GM21528 (cell line): Measurements from ENCODE around the gene B3GALT5.

Source experiments
- ATAC-seq: cut with Tn5 transposase; IDR thresholded peaks from one replicate; pipeline ENCODE4 v1.9.1; 2021; ENCODE audit warnings: mild to moderate bottlenecking, moderate library complexity; ENCODE audit not compliant: unreplicated experiment, low FRiP score

Gene B3GALT5

DNA sequence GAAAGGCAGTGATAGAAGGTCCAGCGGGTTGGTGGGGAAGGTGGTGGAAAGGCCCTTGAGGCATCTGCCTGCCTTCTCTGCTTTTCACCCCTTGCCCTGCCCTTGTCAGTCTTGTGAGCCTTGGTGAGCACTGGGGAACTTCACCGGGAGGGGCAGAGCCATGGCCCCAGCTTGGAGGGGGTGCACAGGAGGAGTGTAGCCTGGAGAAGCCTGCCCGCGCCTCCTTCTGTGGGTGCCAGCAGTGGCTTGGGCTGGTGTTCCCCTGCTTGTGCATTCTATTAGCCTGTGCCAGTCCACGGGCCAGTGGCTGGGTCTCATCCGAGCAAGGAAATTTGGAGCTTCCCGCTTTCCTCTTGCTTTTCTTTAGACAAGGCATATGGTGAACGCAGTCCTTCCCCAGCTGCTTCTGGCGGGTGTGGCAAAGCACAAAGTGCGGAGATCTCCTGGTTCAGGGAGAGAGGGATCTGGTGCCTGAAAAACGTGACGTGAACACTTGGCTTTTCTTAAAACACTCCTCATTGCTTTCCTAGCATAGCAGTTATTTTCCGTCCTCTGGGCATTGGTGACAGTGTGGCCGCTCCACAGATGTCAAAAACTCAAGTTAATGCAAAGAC is 10.6 kb upstream of the B3GALT5 start:
- no peak for ATAC-seq

DNA sequence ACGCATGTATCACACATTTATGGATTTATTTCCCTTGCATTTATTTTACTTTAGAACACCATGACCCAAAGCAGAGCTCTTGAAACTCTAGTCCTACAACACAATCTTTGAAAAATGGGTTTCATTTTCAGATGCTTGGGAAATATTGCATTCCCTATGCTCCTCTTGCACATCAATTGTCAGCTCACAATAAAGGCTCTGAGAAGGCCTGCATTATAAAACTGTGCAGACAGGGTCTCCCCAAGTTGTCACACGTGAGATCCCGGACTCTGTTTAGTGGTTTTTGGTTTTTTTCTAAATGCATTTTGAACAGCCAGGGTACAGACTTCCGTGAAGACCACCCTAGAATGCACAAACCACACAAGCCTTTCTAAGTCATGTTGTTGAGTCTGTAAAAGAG is 9.9 kb upstream of the B3GALT5 start:
- ATAC-seq = no peak

DNA sequence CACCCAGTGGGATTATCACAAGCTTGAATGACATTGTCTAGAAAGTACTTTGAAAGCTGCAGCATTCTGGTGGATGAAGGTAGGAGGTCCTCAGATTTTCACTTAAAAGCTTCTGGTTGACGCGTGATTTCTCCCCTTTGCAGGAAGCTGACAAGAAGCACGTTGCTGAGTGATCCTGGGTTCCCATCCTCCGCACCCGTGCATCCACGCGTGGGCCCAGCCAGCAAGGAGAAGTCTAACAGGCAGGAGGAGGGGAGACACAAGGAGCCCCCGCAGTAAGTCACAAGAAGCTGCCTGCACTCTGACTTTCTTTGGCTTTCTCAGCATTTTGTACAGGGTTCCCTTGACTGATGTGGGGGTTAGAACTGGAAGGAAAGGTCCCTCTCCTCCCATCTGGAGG is 7.8 kb upstream of the B3GALT5 start:
- ATAC-seq = no peak

DNA sequence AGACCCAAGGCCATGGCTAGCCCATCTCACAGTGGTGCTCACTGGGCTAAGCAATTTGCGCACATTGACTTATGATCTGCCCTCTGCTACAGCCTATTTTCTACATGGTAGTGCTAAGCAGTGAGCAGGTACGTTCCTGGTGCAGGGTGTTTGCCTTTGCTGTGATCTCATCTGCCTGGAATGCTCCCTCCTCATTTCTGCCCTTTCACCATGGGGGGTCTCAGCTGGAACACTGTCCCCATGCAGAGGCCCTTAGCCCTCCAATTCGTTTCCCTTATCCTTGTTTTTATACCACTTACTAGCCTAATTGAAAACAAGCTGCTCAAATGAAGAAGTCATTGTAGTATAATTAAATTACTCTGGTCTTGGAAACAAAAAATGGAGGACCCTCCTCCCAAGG is 2.0 kb upstream of the B3GALT5 start:
- ATAC-seq = no peak

DNA sequence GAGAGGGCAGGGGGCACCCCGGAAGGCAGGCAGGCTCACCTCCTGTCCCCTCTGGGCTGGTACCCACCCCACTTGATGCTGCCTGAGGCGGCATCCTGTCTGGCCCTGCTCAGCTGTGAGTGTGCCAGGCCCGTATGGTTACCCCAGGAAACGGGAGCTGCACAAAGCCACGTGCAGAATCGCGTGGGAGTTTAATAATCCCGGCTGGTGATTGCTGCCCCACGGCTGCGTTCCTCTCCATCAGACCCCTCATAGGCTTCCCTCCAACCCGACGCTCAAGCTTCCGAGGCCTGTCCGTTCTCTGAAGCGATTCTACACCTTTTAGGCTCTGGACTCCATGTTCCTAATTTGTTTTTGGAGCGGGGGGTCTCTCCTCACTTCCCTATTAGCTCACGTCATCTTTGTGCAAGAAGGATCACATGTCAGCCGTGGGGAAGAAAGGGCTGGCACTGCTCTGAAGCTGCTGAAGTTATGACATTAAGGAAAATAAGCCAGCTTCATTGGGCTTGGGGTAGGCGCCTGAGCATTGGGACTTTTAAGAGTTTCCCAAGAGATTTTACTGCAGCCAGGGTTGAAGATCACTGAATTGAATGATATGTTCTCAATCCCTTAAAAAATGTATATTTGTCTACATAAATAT is 1.1 kb upstream of the B3GALT5 start:
- no peak for ATAC-seq

DNA sequence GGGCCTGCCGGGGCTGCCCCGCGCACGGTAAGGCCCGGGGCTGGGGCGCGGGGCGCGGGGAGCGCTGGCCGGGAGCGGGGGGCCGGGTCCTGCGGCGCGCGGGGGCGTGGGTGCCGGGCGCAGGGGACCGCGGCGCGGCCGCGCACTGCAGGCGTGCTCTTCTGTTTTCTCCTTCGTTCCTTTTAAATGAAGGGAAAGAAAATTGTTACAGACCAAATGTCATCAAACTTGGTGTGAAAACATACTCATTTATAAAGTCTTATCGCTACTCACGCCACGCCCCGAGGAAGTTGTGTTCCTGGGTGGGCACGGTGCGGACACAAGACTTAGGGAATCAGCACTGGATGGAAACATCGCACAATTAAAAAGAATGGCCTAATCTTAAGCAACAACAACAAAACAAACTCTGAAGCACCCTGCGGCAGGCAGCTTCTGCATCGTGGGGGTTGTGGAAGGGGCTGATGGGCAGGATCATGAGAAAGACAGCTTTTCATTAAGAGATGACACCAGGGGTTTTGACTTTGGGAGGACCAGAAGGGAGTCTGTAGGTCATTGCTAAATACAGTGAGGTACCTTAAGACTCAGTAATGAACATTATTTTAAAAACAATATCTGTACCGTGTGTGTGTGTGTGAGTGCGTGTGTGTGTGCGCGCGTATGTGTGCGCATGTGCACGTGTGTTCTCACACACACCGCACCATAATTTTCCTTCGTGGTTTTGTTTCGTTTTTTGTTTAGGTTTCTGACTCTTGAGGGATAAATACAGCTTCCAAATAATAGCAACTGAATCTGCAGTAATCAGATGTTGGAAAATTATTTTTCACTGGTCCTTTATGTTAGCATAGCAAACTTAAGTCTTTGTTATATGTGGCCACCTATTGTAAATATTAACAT is 548 bp downstream of the B3GALT5 start:
- ATAC-seq = no peak

DNA sequence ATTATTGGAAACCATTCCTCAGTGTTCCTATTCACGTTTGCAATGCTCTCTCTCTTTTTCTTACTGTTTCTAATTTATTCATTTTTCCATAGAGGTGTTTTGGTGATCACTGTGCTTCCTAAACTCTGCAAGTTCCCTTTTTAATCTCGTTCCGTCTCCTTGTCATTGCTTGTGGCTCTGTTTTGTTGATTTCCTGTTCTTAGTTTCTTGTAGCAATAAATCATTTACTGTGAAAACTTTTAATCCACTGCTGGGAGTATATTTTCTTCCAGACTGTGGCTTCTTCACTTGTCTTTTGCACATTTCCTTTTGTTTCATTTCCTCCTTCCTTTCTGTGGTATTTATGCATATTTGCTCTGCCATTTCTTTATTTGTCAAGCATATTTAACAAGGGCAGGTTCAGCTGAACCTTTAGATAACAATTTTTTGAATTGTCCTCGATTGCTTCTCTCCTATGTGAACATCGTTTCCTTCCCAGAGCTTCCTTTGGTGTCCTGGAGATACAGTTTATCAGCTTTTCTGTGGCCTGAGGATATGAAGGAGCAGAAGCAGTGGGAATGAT is 3.6 kb downstream of the B3GALT5 start:
- no peak for ATAC-seq

DNA sequence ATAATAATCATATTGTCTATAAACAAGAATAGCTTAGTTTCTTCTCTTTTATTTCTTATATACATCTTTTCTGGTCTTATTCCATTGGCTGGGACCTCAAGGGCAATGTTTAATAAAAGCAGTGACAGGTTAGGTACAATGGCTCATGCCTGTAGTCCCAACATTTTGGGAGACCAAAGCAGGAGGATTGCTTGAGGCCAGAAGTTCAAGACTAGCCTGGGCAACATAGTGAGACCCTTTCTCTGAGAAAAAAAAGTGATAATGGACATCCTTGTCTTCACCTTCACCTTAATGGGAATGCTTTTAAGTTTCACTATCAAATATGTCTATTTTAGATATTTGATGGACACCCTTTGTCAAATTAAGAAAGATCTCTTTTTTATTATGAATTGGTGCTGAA is 8.1 kb downstream of the B3GALT5 start:
- no peak for ATAC-seq

DNA sequence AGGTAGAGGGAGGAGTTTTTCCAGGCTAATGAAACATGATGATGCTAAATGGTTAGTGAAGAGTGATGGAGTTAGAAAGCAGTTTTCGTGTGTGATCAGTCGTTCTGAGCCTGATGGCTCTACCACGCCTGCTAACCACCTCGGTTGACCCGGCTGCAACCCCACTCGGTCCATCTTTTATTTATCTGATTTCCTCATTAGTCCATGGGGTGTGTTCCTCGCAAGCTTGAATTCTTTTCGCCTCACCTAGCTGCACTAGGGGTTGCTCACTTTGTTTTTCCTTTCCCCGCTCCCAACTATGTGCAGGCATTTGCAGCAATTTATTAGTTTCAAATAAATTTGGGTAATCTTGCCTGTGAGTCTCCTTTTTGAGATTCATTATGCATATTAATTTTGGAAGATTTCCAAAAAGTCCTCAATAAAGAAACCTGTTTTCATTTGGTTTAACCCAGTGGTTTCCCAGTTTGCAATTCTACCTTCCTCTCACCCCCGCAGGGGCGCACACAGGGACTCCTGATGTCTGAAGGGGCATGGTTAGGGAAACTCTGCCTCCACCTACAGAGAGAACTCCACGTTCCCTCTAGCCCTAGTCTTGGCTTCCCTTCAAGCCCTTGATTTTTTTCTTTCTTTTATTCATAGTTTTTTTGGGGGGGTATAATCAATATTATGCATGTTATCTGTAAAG is 12.6 kb downstream of the B3GALT5 start:
- ATAC-seq = no peak

DNA sequence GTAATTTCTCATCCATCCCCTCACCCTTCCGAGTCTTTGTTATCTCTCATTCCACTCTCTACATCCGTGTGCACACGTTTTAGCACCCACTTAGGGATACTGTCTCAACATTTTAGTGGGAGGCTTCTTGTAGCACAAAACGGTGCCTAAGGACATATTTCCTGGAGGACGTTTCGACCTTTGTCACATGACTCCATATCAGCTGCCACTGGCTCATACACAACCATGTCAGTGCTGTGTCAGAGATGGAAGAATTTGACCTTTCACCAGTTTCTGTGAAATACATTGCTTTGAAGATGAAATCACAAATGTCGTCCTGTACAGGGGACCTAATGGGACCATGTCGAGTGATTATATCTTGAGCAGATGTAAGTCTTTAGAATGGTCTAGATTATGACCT is 15.6 kb downstream of the B3GALT5 start:
- no peak for ATAC-seq

DNA sequence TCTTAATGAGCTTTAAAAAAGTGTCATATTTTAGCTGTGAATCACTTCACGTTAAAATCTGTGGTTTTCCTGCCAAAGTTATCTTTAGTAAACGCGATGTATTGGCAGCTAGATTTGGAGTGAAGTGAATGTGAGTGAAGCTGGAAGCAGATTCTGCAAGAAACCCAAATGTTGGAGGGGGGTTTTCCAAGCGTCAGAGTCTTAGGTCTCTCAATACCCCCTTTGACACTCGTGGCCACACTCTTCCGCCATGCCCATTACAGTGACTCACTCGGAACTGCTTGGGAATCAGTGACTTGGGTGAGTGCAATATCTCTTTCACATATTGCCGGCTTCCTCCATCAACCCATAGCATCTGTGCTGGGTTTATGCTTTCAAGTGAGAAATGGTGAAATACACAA is 17.5 kb downstream of the B3GALT5 start:
- no peak for ATAC-seq

DNA sequence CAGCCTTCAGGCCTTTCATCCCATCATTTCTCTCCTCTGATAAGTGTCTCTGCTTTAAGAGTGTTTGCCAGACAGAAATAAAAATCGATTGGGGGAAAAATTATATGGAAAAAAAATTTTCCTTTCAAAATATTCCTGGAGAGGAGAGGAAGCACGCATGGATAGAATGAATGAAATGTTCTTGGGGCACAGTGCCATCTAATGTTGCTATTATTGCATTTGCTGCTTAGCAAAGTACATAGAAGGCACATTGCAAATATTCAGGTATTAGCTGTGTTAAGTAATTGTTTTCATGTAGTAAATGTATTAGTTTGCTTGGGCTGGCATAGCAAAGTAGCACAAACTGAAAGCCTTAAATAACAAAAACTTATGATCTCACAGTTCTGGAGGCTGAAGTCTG is 18.1 kb downstream of the B3GALT5 start:
- ATAC-seq = no peak

DNA sequence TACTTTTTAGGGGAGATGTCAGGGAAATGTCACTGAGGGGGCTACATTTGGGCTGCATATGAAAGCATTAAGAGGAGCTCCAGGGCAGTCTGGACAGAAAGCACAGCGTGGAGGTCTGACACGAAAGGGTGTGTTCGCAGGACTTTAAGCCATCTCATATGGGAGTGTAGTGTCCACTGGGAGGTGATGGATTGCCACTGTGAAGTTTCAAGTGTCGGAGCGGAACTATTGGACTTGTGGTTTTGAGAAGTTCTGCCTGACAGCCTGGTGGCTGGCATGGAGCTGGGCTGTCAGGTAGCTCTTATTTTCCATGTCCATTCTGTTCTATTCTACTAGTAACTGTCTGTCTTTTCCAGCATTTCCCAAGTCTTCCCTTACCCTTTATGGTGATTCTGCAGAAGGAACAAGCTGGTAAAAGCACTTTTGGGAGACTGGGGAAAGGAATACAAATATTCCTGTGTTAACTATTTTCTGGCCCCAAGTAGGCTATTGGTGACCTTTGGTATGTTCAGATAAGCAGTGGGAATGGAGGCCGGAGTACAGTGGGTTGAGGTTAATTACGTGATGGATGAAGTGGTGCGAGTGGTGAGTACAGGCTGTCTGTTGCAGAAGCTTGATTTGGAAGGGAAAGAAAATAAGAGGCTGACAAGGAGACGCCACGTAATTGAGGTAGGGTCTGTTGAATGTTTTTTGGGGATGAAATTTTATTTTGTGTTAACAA is 19.3 kb downstream of the B3GALT5 start:
- ATAC-seq = no peak

DNA sequence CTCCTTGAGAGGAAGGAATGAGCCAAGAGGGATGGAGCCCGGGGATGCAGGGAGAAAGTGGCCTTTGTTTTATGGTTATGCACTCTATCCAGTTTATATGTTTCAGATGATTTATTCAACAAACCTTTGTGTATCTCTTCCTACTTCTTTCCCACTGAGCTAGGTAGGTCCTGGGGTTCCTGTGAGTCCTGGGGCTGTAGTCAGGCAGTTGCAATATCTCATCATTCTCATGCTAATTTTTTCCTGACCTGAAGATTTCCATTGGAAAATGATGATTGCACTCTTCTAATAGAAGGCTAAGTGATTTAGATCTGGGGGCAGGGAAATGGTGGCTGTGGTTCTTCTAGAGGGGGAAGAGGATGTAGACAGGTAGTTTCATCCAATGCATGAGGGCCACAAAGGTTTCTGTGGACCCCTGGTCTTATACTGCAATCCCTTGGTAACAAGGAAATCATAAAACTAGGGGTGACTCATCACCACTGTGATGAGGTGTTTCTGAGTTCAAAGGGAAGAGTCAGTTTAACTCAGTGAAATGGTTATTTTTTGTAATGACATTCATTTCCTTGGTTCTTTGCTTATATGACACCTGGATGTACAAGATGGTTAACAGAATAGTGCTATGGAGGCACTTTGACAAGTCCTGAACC is 20.2 kb downstream of the B3GALT5 start:
- ATAC-seq = no peak

DNA sequence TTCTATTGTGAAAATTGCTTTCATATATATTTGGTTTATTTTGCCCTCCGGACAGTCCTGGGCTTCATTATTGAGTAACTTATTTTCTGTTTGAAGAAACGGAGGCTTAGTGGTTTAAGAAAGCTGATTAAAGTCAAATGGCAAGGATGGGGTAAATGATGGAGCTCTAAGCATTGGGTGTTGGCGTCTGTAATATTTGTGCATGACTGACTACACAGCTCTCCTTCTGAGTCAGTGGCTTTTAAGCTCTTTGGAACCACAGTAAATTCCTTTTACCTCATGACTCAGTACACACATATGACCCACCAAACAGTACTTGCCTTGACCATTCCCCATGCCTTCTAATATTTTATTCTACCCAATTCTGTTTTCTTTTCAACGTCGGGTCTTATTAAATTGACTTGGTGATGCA is 21.0 kb downstream of the B3GALT5 start:
- no peak for ATAC-seq

DNA sequence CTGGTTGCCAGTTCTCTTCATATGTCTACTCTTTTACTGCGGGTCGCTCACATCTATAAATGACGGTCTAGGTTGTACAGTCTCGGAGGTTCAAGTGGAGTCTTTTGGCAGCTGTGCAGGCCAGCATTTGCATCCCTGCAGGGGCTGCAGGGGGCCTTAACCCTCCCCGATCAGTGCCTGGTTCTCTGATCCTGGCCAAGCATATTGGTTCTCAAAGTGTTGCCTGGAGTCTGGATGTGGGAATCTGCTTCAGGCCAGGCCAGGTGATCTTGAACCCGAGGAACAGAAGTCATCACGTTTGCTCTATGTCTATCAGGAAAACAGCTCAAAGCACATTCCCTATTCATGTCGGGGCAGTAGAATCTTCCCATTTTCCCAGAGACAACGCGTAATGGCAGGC is 21.8 kb downstream of the B3GALT5 start:
- ATAC-seq = no peak

DNA sequence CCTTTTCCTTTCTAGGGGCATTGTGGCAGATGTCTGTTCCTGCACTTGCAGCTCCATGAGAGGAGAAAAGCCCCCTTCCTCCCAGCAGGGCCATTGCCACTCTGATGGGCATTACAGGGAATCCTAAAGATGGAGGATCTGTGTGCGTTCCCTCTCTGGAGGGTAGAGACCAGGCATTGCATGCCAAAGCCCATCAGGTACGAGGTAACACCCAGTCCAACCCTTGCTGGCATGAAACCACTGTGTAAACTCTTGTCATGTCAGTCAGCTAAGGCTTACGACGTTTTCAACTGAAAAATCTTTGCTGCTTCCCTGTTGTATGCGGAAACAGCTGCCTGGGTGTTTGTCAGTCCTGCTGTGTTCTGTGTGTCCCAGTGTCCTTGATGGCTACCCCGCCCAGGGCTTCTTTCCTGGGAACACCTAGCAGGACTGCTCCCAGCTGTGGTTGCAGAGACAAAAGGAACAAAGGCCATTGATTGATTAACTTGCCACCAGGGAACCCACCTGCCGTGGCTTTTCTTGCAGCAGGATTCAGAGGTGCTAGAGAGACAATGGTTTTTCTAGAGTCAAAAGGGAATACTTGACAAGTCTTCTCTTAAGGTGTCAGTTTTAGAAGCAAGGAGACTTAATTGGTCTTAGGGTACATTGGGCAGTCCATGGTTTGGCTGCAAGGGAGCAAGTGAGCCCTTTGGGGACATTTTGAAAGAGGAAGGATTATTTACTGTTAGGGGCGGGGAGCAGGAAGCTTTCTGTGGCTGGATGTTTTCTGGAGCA is 24.6 kb downstream of the B3GALT5 start:
- ATAC-seq = no peak

DNA sequence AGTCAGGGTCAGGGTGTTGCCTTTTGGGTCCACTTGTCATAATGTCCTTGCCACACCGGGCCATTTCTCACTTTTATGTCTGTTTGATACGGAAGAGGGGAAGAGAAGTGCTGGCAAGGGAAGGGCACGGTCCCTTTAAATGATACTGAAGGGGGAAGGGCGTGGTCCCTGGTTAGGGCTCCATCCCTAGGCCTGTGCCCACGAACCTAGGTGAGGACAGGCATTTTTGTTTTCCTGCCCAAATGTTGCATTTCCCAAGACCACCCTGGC is 25.2 kb downstream of the B3GALT5 start:
- no peak for ATAC-seq

DNA sequence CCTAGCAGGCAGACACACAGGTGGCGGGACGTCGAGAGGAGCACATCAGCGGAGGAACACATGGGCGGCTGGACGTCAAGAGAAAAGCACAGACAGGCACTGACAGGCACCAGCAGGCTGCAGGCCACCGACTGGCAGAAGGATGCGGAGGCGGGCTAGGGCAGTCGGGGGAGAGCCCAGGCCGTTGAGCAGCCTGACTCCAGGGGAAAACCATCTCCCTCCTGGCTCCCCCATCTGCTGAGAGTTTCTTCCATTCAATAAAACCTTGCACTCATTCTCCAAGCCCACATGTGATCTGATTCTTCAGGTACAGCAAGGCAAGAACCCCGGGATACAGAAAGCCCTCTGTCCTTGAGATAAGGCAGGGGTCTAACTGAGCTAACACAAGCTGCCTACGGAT is 25.5 kb downstream of the B3GALT5 start:
- no peak for ATAC-seq
